Motor neuron (in vitro differentiated cells): ENCODE results near the gene SALL1. TPM values are rescaled to one million over a fixed set of nuclear protein-coding genes. Genes with fewer than 3 reads are reported as not detected.

Source experiments
- ATAC-seq, 8 experiments: fragments of 200-7000 bp; cut with Tn5 transposase; replicated peaks in 6 of 8; 2 replicates each; pipeline ENCODE4 v1.8.0; 2021; ENCODE audit warnings: mild to moderate bottlenecking in 8 of 8, moderate library complexity in 8 of 8
- H3K27ac ChIP-seq, 2 donors: fragments of 250-450 bp; sonication (Bioruptor Pico); 2 replicates each; pipeline ENCODE4 v1.9.0; 2021; ENCODE audit warnings: antibody characterized with exemption in 2 of 2, mild to moderate bottlenecking in 2 of 2, moderate library complexity in 1 of 2
- H3K4me1 ChIP-seq, 2 donors: fragments of 250-450 bp; sonication (Bioruptor Pico); replicated peaks in 1 of 2; 2 replicates each; pipeline ENCODE4 v1.6.1; 2021; ENCODE audit warnings: antibody characterized with exemption in 2 of 2, mild to moderate bottlenecking in 2 of 2, moderate library complexity in 1 of 2
- H3K4me3 ChIP-seq, 5 donors: fragments of 250-450 bp; sonication (Bioruptor Pico); 2 replicates each; pipeline ENCODE4 v1.9.0; 2021; ENCODE audit warnings: antibody characterized with exemption in 5 of 5, mild to moderate bottlenecking in 5 of 5, moderate library complexity in 4 of 5
- WGBS, 10 experiments: fragments of 450-650 bp; shearing (Covaris generic); methylation state at CpG; one replicate each; pipeline ENCODE4 v1.0.0; 2022; 5-methylcytosine and 5-hydroxymethylcytosine counted together
- in situ Hi-C, 9 experiments: fragments of 400-800 bp; cut with MboI; loops; one replicate each; pipeline ENCODE4 v1.15.0; 2021; ENCODE audit warnings: low sequenced_read_pairs in 9 of 9, low pct_unique_long_range_greater_than_20kb in 2 of 9; ENCODE audit not compliant: unreplicated experiment in 9 of 9
- total RNA-seq, 8 experiments: library from RNA; unstranded; fragments of 300-600 nt; gene quantifications; 2 replicates each; pipeline versions ENCODE4 v1.2.3 to v1.2.4, GENCODE V29; 2022

SALL1 gene
- total RNA-seq, 8 experiments from 2014 or later, result 1.7 to 44.2 (median 15.6) TPM

- WGBS, 10 experiments, result 25 to 40% (median 33%) methylated on average over 1 to 11 of the region's 44 CpGs; no CpG with 5 or more reads in 6 of the 10 experiments
- Histone ChIP-seq H3K4me3 (peak overlapping the region in 3 of 5 donors; percentile 16 to 22 (median 18)), H3K27ac (no peak overlapping the region), H3K4me1 (peaks cover 45 to 46% of the 10 kb centered on the region in 2 donors)
- peak; percentile 16 to 65 (median 52) for ATAC-seq
- in situ Hi-C loops, result no loop called here
These were observed 16.7 kb downstream of the SALL1 start for GRCh38 chr16:51134269-51134812.

GRCh38 chr16:51133688-51134087 lies 17.4 kb downstream of the SALL1 start:
- no peak for ATAC-seq
- Histone ChIP-seq H3K4me3 (no peak overlapping the region), H3K4me1 (peaks cover 46% of the 10 kb centered on the region in 2 donors), H3K27ac (no peak overlapping the region)
- whole genome bisulfite sequencing, 10 experiments, result 7 to 50% (median 31%) methylated on average over 2 to 5 of the region's 12 CpGs; no CpG with 5 or more reads in 3 of the 10 experiments
- in situ Hi-C loops, result no loop called here

- in situ Hi-C loops, result no loop called here
- 46 to 100% (median 67%) methylated on average over 1 to 4 of the region's 9 CpGs; no CpG with 5 or more reads in 3 of the 10 experiments for WGBS, 10 experiments
- no peak for ATAC-seq
- Histone ChIP-seq H3K4me1 (peaks cover 41 to 42% of the 10 kb centered on the region in 2 donors), H3K27ac (no peak overlapping the region), H3K4me3 (no peak overlapping the region)
These were observed 17.9 kb downstream of the SALL1 start for GRCh38 chr16:51133183-51133582.

GRCh38 chr16:51132490-51133115 lies 18.5 kb downstream of the SALL1 start:
- peaks cover 35 to 36% of the 10 kb centered on the region in 2 donors for H3K4me1 ChIP-seq
- no peak for ATAC-seq
- 75 to 92% (median 84%) methylated on average over 4 to 6 of the region's 6 CpGs; no CpG with 5 or more reads in 1 of the 10 experiments for WGBS, 10 experiments
- H3K27ac ChIP-seq, result no peak overlapping the region
- no peak overlapping the region for H3K4me3 ChIP-seq
- in situ Hi-C loops, result no loop called here

- Histone ChIP-seq H3K4me3 (no peak overlapping the region), H3K27ac (no peak overlapping the region), H3K4me1 (peaks cover 31 to 34% of the 10 kb centered on the region in 2 donors)
- 91 to 100% (median 100%) methylated on average over 1 to 8 of the region's 11 CpGs; no CpG with 5 or more reads in 3 of the 10 experiments for WGBS, 10 experiments
- in situ Hi-C loops, result no loop called here
- ATAC-seq, result no peak
These were observed 19.5 kb downstream of the SALL1 start for GRCh38 chr16:51131619-51132018.

GRCh38 chr16:51129105-51129504 lies 22.0 kb downstream of the SALL1 start:
- H3K27ac ChIP-seq, result peak overlapping the region in 1 of 2 donors; percentile 1
- WGBS, 10 experiments, result 0 to 34% (median 10%) methylated on average over 1 to 8 of the region's 8 CpGs; no CpG with 5 or more reads in 3 of the 10 experiments
- no peak overlapping the region for H3K4me3 ChIP-seq
- peak in 5 of 8 experiments; percentile 60 to 80 (median 72) for ATAC-seq
- in situ Hi-C loops, result no loop called here
- H3K4me1 ChIP-seq, result peaks cover 17 to 19% of the 10 kb centered on the region in 2 donors

GRCh38 chr16:51125992-51126391 lies 25.1 kb downstream of the SALL1 start:
- Histone ChIP-seq H3K4me3 (no peak overlapping the region), H3K4me1 (peaks cover 11% of the 10 kb centered on the region in 2 donors), H3K27ac (no peak overlapping the region)
- in situ Hi-C loops, result no loop called here
- WGBS, 10 experiments, result 60 to 100% (median 85%) methylated on average over 1 to 5 of the region's 5 CpGs; no CpG with 5 or more reads in 2 of the 10 experiments
- ATAC-seq, result no peak

- Histone ChIP-seq H3K27ac (no peak overlapping the region), H3K4me1 (peaks cover 12 to 13% of the 10 kb centered on the region in 2 donors), H3K4me3 (no peak overlapping the region)
- no peak for ATAC-seq
- 0 to 93% (median 81%) methylated on average over 1 to 3 of the region's 3 CpGs; no CpG with 5 or more reads in 5 of the 10 experiments for WGBS, 10 experiments
- in situ Hi-C loops, result no loop called here
These were observed 26.2 kb downstream of the SALL1 start for GRCh38 chr16:51124896-51125295.

- no peak overlapping the region for H3K27ac ChIP-seq
- in situ Hi-C loops, result no loop called here
- 0 to 92% (median 69%) methylated on average over 1 to 7 of the region's 7 CpGs; no CpG with 5 or more reads in 1 of the 10 experiments for WGBS, 10 experiments
- no peak overlapping the region for H3K4me3 ChIP-seq
- no peak for ATAC-seq
- peaks cover 12 to 17% of the 10 kb centered on the region in 2 donors for H3K4me1 ChIP-seq
These were observed 29.2 kb downstream of the SALL1 start for GRCh38 chr16:51121850-51122249.

- Histone ChIP-seq H3K4me3 (no peak overlapping the region), H3K27ac (no peak overlapping the region), H3K4me1 (peaks cover 18 to 24% of the 10 kb centered on the region in 2 donors)
- in situ Hi-C loops, result no loop called here
- ATAC-seq, result no peak
- 17 to 54% (median 40%) methylated on average over 2 to 3 of the region's 3 CpGs; no CpG with 5 or more reads in 1 of the 10 experiments for WGBS, 10 experiments
These were observed 30.2 kb downstream of the SALL1 start for GRCh38 chr16:51120730-51121347.

- WGBS, 10 experiments, result 40 to 98% (median 76%) methylated on average over 1 to 5 of the region's 6 CpGs
- no peak for ATAC-seq
- in situ Hi-C loops, result no loop called here
These were observed 30.9 kb downstream of the SALL1 start for GRCh38 chr16:51119973-51120729.

GRCh38 chr16:51119556-51119955 lies 31.5 kb downstream of the SALL1 start:
- WGBS, 10 experiments, result 5 to 83% (median 38%) methylated on average over 1 to 7 of the region's 8 CpGs
- ATAC-seq, result peak in 5 of 8 experiments; percentile 73 to 86 (median 77)
- H3K27ac ChIP-seq, result no peak overlapping the region
- H3K4me1 ChIP-seq, result peaks cover 28 to 31% of the 10 kb centered on the region in 2 donors
- in situ Hi-C loops, result no loop called here
- H3K4me3 ChIP-seq, result no peak overlapping the region

More at GRCh38 chr16:51119973-51120729, 30.9 kb downstream of the SALL1 start:
- H3K4me3 ChIP-seq, result no peak overlapping the region
- peaks cover 24 to 27% of the 10 kb centered on the region in 2 donors for H3K4me1 ChIP-seq
- no peak overlapping the region for H3K27ac ChIP-seq
